HepG2 (cell line): ENCODE results near the gene TP73. TPM values are rescaled to one million over a fixed set of nuclear protein-coding genes. Genes with fewer than 3 reads are reported as not detected.

Experiments used
- ATAC-seq: fragments of 200-7000 bp; cut with Tn5 transposase; 3 replicates; pipeline ENCODE4 v1.9.1; 2020; ENCODE audit warnings: mild to moderate bottlenecking, moderate library complexity
- BruUV-seq: library from RNA; stranded (reverse); fragments of 400-500 nt; replicated peaks from 2 replicates; lab custom pipeline; 2021; lab: Mats Ljungman, UMichigan
- CTCF ChIA-PET: fragments of 300-600 bp; formaldehyde crosslinking; extraction: SDS; loops from one replicate; lab custom pipeline; 2021; ENCODE audit warnings: low total read pairs, inconsistent platforms, low intra/inter-chr PET ratio; lab: Yijun Ruan, JAX
- POLR2A ChIA-PET: fragments of 350-600 bp; sonication (Branson Sonifier 250); formaldehyde crosslinking; loops from one replicate; lab custom pipeline; 2020; ENCODE audit warnings: antibody characterized with exemption, inconsistent platforms; lab: Yijun Ruan, JAX
- DNase-seq: peaks from one replicate; pipeline ENCODE4 v3.0.0-alpha.2; 2015; ENCODE audit warnings: low spot score
- FAIRE-seq: peaks from 3 replicates; lab custom pipeline; 2011; peaks lifted over from hg19 to GRCh38; lab: Jason Lieb, UNC
- H2AFZ ChIP-seq: one replicate; pipeline ENCODE4 v1.6.1; 2011; ENCODE audit warnings: low read length, inconsistent platforms
- H3K27ac ChIP-seq: fragments of 300-600 bp; 3 replicates; pipeline ENCODE4 v1.8.0; 2011; ENCODE audit warnings: mixed run types, mild to moderate bottlenecking, mixed read lengths, low read length, inconsistent platforms; ENCODE audit not compliant: insufficient read depth; ENCODE audit errors: extremely low read length
- H3K27me3 ChIP-seq, 2 experiments: fragments of 200-600 bp in 1 of 2; 2 replicates in 1 of 2; 3 replicates in 1 of 2; pipeline versions ENCODE4 v1.6.0 to v1.8.0; 2011; ENCODE audit warnings: low read length in 2 of 2, mild to moderate bottlenecking in 2 of 2, moderate library complexity in 2 of 2, inconsistent platforms in 1 of 2; ENCODE audit not compliant: insufficient read depth in 2 of 2, control insufficient read depth in 1 of 2
- H3K36me3 ChIP-seq, 2 experiments: fragments of 200-600 bp in 1 of 2; replicated peaks in 1 of 2; 2 replicates in 1 of 2; 3 replicates in 1 of 2; pipeline versions ENCODE4 v1.5.1 to v1.8.0; 2011; ENCODE audit warnings: low read length in 2 of 2, inconsistent platforms in 1 of 2; ENCODE audit not compliant: insufficient read depth in 2 of 2, control insufficient read depth in 1 of 2
- H3K4me1 ChIP-seq: 2 replicates; pipeline ENCODE4 v1.5.1; 2012; ENCODE audit warnings: low read length, inconsistent platforms; ENCODE audit not compliant: insufficient read depth
- H3K4me2 ChIP-seq: 2 replicates; pipeline ENCODE4 v1.6.0; 2011; ENCODE audit warnings: low read depth, low read length, inconsistent platforms
- H3K4me3 ChIP-seq, 3 experiments: fragments of 200-600 bp in 1 of 3; sonication (generic), shearing (Covaris generic) in 1 of 3; replicated peaks in 1 of 3; 2 replicates each; pipeline ENCODE4 v1.5.1; 2011 to 2016; ENCODE audit warnings: low read length in 3 of 3, inconsistent platforms in 2 of 3, low read depth in 2 of 3, mild to moderate bottlenecking in 2 of 3, control low read depth in 1 of 3, mixed read lengths in 1 of 3; ENCODE audit not compliant: insufficient read depth in 1 of 3
- H3K79me2 ChIP-seq: one replicate; pipeline ENCODE4 v1.6.1; 2011; ENCODE audit warnings: low read length, inconsistent platforms; ENCODE audit not compliant: insufficient read depth
- H3K9ac ChIP-seq: 2 replicates; pipeline ENCODE4 v1.6.0; 2011; ENCODE audit warnings: mild to moderate bottlenecking, low read depth, low read length, inconsistent platforms; ENCODE audit not compliant: insufficient read depth
- H3K9me3 ChIP-seq: 2 replicates; pipeline ENCODE4 v1.5.1; 2012; ENCODE audit warnings: mild to moderate bottlenecking, low read length
- H4K20me1 ChIP-seq: 2 replicates; pipeline ENCODE4 v1.6.0; 2011; ENCODE audit warnings: inconsistent platforms, mild to moderate bottlenecking, low read length, moderate library complexity; ENCODE audit not compliant: insufficient read depth
- ERF ChIP-seq: IDR thresholded peaks from 2 replicates; pipeline ENCODE4 v1.6.1; 2018; ENCODE audit warnings: missing biosample characterization, missing genetic modification reagents
- HIVEP1 ChIP-seq: sonication (generic); formaldehyde crosslinking; IDR thresholded peaks from 2 replicates; pipeline ENCODE4 v1.4.0; 2020; ENCODE audit warnings: mild to moderate bottlenecking, missing genetic modification reagents
- HOXA3 ChIP-seq: sonication (generic); formaldehyde crosslinking; IDR thresholded peaks from 2 replicates; pipeline ENCODE4 v1.5.0; 2020; ENCODE audit warnings: missing genetic modification reagents
- ISX ChIP-seq: sonication (generic); formaldehyde crosslinking; conservative IDR thresholded peaks from 2 replicates; pipeline ENCODE4 v1.5.0; 2020; ENCODE audit warnings: missing genetic modification reagents
- MTA3 ChIP-seq: sonication (generic); formaldehyde crosslinking; IDR thresholded peaks from 2 replicates; pipeline ENCODE4 v1.4.0; 2020; ENCODE audit warnings: missing genetic modification reagents
- PITX1 ChIP-seq: sonication (generic); formaldehyde crosslinking; IDR thresholded peaks from 2 replicates; pipeline ENCODE4 v1.5.1; 2020; ENCODE audit warnings: mild to moderate bottlenecking, missing genetic modification reagents
- SIN3A ChIP-seq: IDR thresholded peaks from 2 replicates; pipeline ENCODE4 v1.6.1; 2011; ENCODE audit warnings: low read depth, mild to moderate bottlenecking, control low read depth, low read length, borderline replicate concordance
- SNAI1 ChIP-seq: sonication (generic); formaldehyde crosslinking; IDR thresholded peaks from 2 replicates; pipeline ENCODE4 v1.5.0; 2020; ENCODE audit warnings: mild to moderate bottlenecking, missing genetic modification reagents, borderline replicate concordance
- SOX6 ChIP-seq, 2 experiments: fragments of 450-650 bp in 1 of 2; sonication (generic) in 1 of 2; formaldehyde crosslinking in 1 of 2; IDR thresholded peaks; 2 replicates each; pipeline versions ENCODE4 v1.4.0 to v1.6.1; 2017 to 2020; ENCODE audit warnings: antibody characterized with exemption in 1 of 2, mild to moderate bottlenecking in 1 of 2, missing genetic modification reagents in 1 of 2
- THAP11 ChIP-seq: IDR thresholded peaks from 2 replicates; pipeline ENCODE4 v1.6.1; 2016; ENCODE audit warnings: missing biosample characterization, missing genetic modification reagents
- THRA ChIP-seq: sonication (generic); formaldehyde crosslinking; IDR thresholded peaks from 2 replicates; pipeline ENCODE4 v1.4.0; 2020; ENCODE audit warnings: missing genetic modification reagents, borderline replicate concordance
- ZNF33B ChIP-seq: sonication (generic); formaldehyde crosslinking; IDR thresholded peaks from 2 replicates; pipeline ENCODE4 v1.5.1; 2020; ENCODE audit warnings: mild to moderate bottlenecking, missing genetic modification reagents
- ZNF446 ChIP-seq: sonication (generic); formaldehyde crosslinking; IDR thresholded peaks from 2 replicates; pipeline ENCODE4 v1.5.0; 2020; ENCODE audit warnings: mild to moderate bottlenecking, missing genetic modification reagents
- ZNF691 ChIP-seq: sonication (generic); formaldehyde crosslinking; IDR thresholded peaks from 2 replicates; pipeline ENCODE4 v1.4.0; 2020; ENCODE audit warnings: missing genetic modification reagents, low read depth, mild to moderate bottlenecking, borderline replicate concordance
- ZNF75D ChIP-seq: sonication (generic); formaldehyde crosslinking; IDR thresholded peaks from 2 replicates; pipeline ENCODE4 v1.8.1; 2023; ENCODE audit warnings: missing genetic modification reagents, mild to moderate bottlenecking, borderline replicate concordance
- WGBS: methylation state at CpG from one replicate; pipeline ENCODE4 v1.1.6; 2017; ENCODE audit warnings: low lambda C conversion rate; 5-methylcytosine and 5-hydroxymethylcytosine counted together
- in situ Hi-C: cut with HindIII; loops from 2 replicates; pipeline ENCODE4 v1.10.0; 2017; ENCODE audit warnings: low pct_unique_long_range_greater_than_20kb; ENCODE audit not compliant: extremely low pct_ligation_motif_present
- intact Hi-C: fragments of 100-400 bp; cut with micrococcal nuclease; formaldehyde crosslinking; loops from one replicate; pipeline ENCODE4 v1.10.0; 2022; ENCODE audit not compliant: unreplicated experiment
- polyA plus RNA-seq, 8 experiments: library from polyadenylated mRNA; depleted of rRNA in 3 of 8; stranded (reverse) in 7 of 8; unstranded in 1 of 8; fragments of >200 nt; fragmentation: Illumina TruSeq in 4 of 8; extraction: Trizol in 4 of 8; gene quantifications; 2 replicates each; pipeline versions ENCODE4 v1.2.1 to v1.2.3, GENCODE V29; 2011 to 2016; ENCODE audit warnings: low read depth in 4 of 8, missing spikeins in 1 of 8, mixed read lengths in 1 of 8; ENCODE audit not compliant: insufficient read depth in 1 of 8
- total RNA-seq, 5 experiments: library from RNA; depleted of rRNA; stranded (reverse); fragments of >200 nt; fragmentation: Illumina TruSeq; extraction: Trizol; gene quantifications; 2 replicates each; pipeline ENCODE4 v1.2.3, GENCODE V29; 2016; ENCODE audit warnings: low read depth in 1 of 5

TP73 gene
- total and polyA plus RNA-seq, 2 of the 13 experiments (the other 11 are each of a cell fraction or from before 2014, with no cell fraction given) = 0.49 to 1.1 TPM

GRCh38 chr1:3607703-3608065, 44.6 kb upstream of the TP73 start:
- in situ Hi-C loops = no loop called here
- Histone ChIP-seq H3K4me2 (no peak overlapping the region), H4K20me1 (peaks cover 6% of the 10 kb centered on the region; the same call in 1 of the 2 replicates), H3K4me3 (no peak overlapping the region), H3K9me3 (no peaks in the 10 kb centered on the region), H3K27ac (no peak overlapping the region), H3K36me3 (no peaks in the 10 kb centered on the region), H3K4me1 (peaks cover 30% of the 10 kb centered on the region), H3K79me2 (no peaks in the 10 kb centered on the region), H3K27me3 (peaks cover 13 to 93% of the 10 kb centered on the region in 2 experiments), H3K9ac (no peak overlapping the region), H2AFZ (no peak overlapping the region)
- WGBS = 33% methylated on average over 16 of the region's 18 CpGs
- no TSS peak for BruUV-seq
- FAIRE-seq (no peak), ATAC-seq (no peak), DNase-seq (no peak)
- CTCF ChIA-PET = no interaction called here
- POLR2A ChIA-PET = no interaction called here
- intact Hi-C loops = no loop called here
- TF ChIP-seq SIN3A = no peak
- TF ChIP-seq ERF (CRISPR knock-in tag) = no peak
- TF ChIP-seq ZNF33B (CRISPR knock-in tag) = no peak
- no peak for TF ChIP-seq SNAI1 (CRISPR knock-in tag)
- no peak for TF ChIP-seq SOX6 (IDR thresholded peaks at IDR 0.05)
- no peak for TF ChIP-seq SOX6 (CRISPR knock-in tag; IDR thresholded peaks at IDR 0.05)
- no peak for TF ChIP-seq PITX1 (CRISPR knock-in tag)
- TF ChIP-seq ZNF446 (CRISPR knock-in tag) = no peak
- no peak for TF ChIP-seq THAP11 (CRISPR knock-in tag)

DNA sequence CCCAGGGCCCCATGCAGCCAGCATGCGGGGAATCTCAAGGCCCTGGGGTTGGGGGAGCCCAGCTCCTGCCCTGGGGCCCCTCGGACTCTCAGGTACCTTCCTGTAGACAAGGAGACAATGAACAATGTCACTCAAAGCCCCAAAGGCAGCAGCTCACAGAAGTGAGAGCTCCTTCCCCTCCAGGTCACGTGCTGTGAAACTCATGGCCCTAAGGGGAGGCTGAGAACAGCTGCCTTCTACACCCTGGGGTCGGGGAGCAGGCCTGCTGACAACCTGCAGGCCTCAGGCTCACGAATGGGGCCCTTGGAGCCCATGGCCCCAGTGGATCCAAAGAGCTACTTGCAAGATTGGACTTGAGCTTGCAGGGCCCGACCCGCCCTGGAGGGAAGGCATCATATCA, 44.2 kb upstream of the TP73 start:
- intact Hi-C loops = no loop called here
- no peaks in the 10 kb centered on the region for H3K9me3 ChIP-seq
- no peak for TF ChIP-seq ZNF75D (CRISPR knock-in tag)
- no peak for TF ChIP-seq ISX (CRISPR knock-in tag)
- TF ChIP-seq THRA (CRISPR knock-in tag) = no peak
- no peak for TF ChIP-seq HIVEP1 (CRISPR knock-in tag)
- no peak for TF ChIP-seq HOXA3 (CRISPR knock-in tag)
- no peak for TF ChIP-seq MTA3 (CRISPR knock-in tag)
- no peak for TF ChIP-seq ZNF691
- ATAC-seq = no peak
- no peaks in the 10 kb centered on the region for H3K36me3 ChIP-seq
- H3K9ac ChIP-seq = no peak overlapping the region
- peaks cover 35% of the 10 kb centered on the region for H3K4me1 ChIP-seq
- ChIA-PET POLR2A (no interaction called here), CTCF (no interaction called here)
- no TSS peak for BruUV-seq
- peaks cover 6% of the 10 kb centered on the region; the same call in 1 of the 2 replicates for H4K20me1 ChIP-seq
- H2AFZ ChIP-seq = no peak overlapping the region
- WGBS = 15% methylated on average over 3 of the region's 7 CpGs
- in situ Hi-C loops = no loop called here
- H3K27me3 ChIP-seq = peaks cover 15 to 93% of the 10 kb centered on the region in 2 experiments
- H3K4me3 ChIP-seq = no peak overlapping the region
- no peak for DNase-seq
- no peak for FAIRE-seq
- H3K4me2 ChIP-seq = no peak overlapping the region
- no peak overlapping the region for H3K27ac ChIP-seq
- H3K79me2 ChIP-seq = no peaks in the 10 kb centered on the region
